WTC11 (cell line): ENCODE data around the gene AMACR. TPM values are rescaled to one million over a fixed set of nuclear protein-coding genes. Genes with fewer than 3 reads are reported as not detected.

Experiments
- ATAC-seq: fragments of 200-7000 bp; cut with Tn5 transposase; 2 replicates; pipeline ENCODE4 v1.10.0; 2021; ENCODE audit warnings: mild to moderate bottlenecking, moderate library complexity
- CTCF ChIA-PET: fragments of 300-600 bp; sonication (Branson Sonifier 250); formaldehyde crosslinking; loops from one replicate; lab custom pipeline; 2021; ENCODE audit warnings: antibody characterized with exemption; lab: Charles Lee
- POLR2A ChIA-PET: fragments of 350-600 bp; sonication (Branson Sonifier 250); formaldehyde crosslinking; loops from one replicate; lab custom pipeline; 2021; ENCODE audit warnings: antibody characterized with exemption; lab: Charles Lee
- DNase-seq: peaks from one replicate; pipeline ENCODE4 v3.0.0; 2021; ENCODE audit warnings: low spot score
- H3K27ac Mint-ChIP-seq: 2 replicates; pipeline ENCODE4 v1.8.0; 2021; ENCODE audit warnings: mixed read lengths
- H3K27me3 Mint-ChIP-seq: 2 replicates; pipeline ENCODE4 v1.8.0; 2021; ENCODE audit warnings: low read depth, mild to moderate bottlenecking, moderate library complexity, mixed read lengths
- H3K36me3 Mint-ChIP-seq: 2 replicates; pipeline ENCODE4 v1.8.0; 2021; ENCODE audit warnings: mixed read lengths
- H3K4me1 Mint-ChIP-seq: 2 replicates; pipeline ENCODE4 v1.8.0; 2022; ENCODE audit warnings: mixed read lengths
- H3K4me3 Mint-ChIP-seq: 2 replicates; pipeline ENCODE4 v1.8.0; 2021; ENCODE audit warnings: mild to moderate bottlenecking, moderate library complexity, mixed read lengths
- H3K9me3 Mint-ChIP-seq: 2 replicates; pipeline ENCODE4 v1.8.0; 2021; ENCODE audit warnings: mixed read lengths
- ATF1 ChIP-seq: sonication (generic); formaldehyde crosslinking; IDR thresholded peaks from 2 replicates; pipeline ENCODE4 v1.8.1; 2023; ENCODE audit warnings: mild to moderate bottlenecking, moderate library complexity, missing genetic modification reagents
- ELF4 ChIP-seq: sonication (generic); formaldehyde crosslinking; IDR thresholded peaks from 2 replicates; pipeline ENCODE4 v1.8.1; 2022; ENCODE audit warnings: low read depth, mild to moderate bottlenecking, moderate library complexity, missing genetic modification reagents
- ETV6 ChIP-seq: sonication (generic); formaldehyde crosslinking; IDR thresholded peaks from 2 replicates; pipeline ENCODE4 v1.8.1; 2022; ENCODE audit warnings: mild to moderate bottlenecking, missing genetic modification reagents
- FOXJ3 ChIP-seq: sonication (generic); formaldehyde crosslinking; IDR thresholded peaks from 2 replicates; pipeline ENCODE4 v1.9.0; 2021; ENCODE audit warnings: missing genetic modification reagents, mild to moderate bottlenecking, borderline replicate concordance
- HMGA2 ChIP-seq: fragments of 250-450 bp; sonication (Bioruptor Pico); IDR thresholded peaks from 2 replicates; pipeline ENCODE4 v1.4.0; 2021; ENCODE audit warnings: mild to moderate bottlenecking, moderate library complexity
- JAZF1 ChIP-seq: fragments of 250-450 bp; sonication (Bioruptor Pico); IDR thresholded peaks from 2 replicates; pipeline ENCODE4 v1.9.0; 2021; ENCODE audit warnings: moderate library complexity, mild to moderate bottlenecking, inconsistent platforms
- KAT7 ChIP-seq: sonication (generic); formaldehyde crosslinking; IDR thresholded peaks from 2 replicates; pipeline ENCODE4 v1.8.1; 2023; ENCODE audit warnings: missing genetic modification reagents, mild to moderate bottlenecking, borderline replicate concordance
- SP1 ChIP-seq: sonication (generic); formaldehyde crosslinking; conservative IDR thresholded peaks from 2 replicates; pipeline ENCODE4 v1.8.1; 2022; ENCODE audit warnings: missing genetic modification reagents
- TEAD4 ChIP-seq: sonication (generic); formaldehyde crosslinking; IDR thresholded peaks from 2 replicates; pipeline ENCODE4 v1.8.0; 2022; ENCODE audit warnings: mild to moderate bottlenecking, missing genetic modification reagents
- ZBTB21 ChIP-seq: sonication (generic); formaldehyde crosslinking; IDR thresholded peaks from 2 replicates; pipeline ENCODE4 v1.8.1; 2023; ENCODE audit warnings: mild to moderate bottlenecking, missing genetic modification reagents, borderline replicate concordance
- ZNF121 ChIP-seq: sonication (generic); formaldehyde crosslinking; IDR thresholded peaks from 2 replicates; pipeline ENCODE4 v1.8.0; 2023; ENCODE audit warnings: missing genetic modification reagents
- ZNF416 ChIP-seq: fragments of 250-450 bp; sonication (Bioruptor Pico); IDR thresholded peaks from 2 replicates; pipeline ENCODE4 v1.9.0; 2021; ENCODE audit warnings: mild to moderate bottlenecking, inconsistent platforms
- total RNA-seq: library from RNA; stranded (reverse); gene quantifications from 3 replicates; pipeline ENCODE4 v1.2.3, GENCODE V29; 2021
- TF ChIP-seq, protein P1 (sequence below): fragments of 250-450 bp; sonication (Bioruptor Pico); IDR thresholded peaks from 2 replicates; pipeline ENCODE4 v1.9.0; 2021; ENCODE audit warnings: moderate library complexity, mild to moderate bottlenecking, inconsistent platforms, borderline replicate concordance
- TF ChIP-seq, protein P2 (sequence below): sonication (generic); formaldehyde crosslinking; IDR thresholded peaks from 2 replicates; pipeline ENCODE4 v1.8.0; 2023; ENCODE audit warnings: missing genetic modification reagents, mild to moderate bottlenecking, borderline replicate concordance
- TF ChIP-seq, protein P3 (sequence below): fragments of 200-600 bp; IDR thresholded peaks from 2 replicates; pipeline ENCODE4 v1.8.0; 2022; ENCODE audit warnings: antibody characterized with exemption
- TF ChIP-seq, protein P4 (sequence below): fragments of 250-450 bp; sonication (Bioruptor Pico); IDR thresholded peaks from 2 replicates; pipeline ENCODE4 v1.9.0; 2021; ENCODE audit warnings: mild to moderate bottlenecking
- TF ChIP-seq, protein P5 (sequence below): fragments of 250-450 bp; sonication (Bioruptor Pico); IDR thresholded peaks from 2 replicates; pipeline ENCODE4 v1.9.0; 2021; ENCODE audit warnings: mild to moderate bottlenecking
- TF ChIP-seq, protein P6 (sequence below): sonication (generic); formaldehyde crosslinking; IDR thresholded peaks from 2 replicates; pipeline ENCODE4 v1.8.1; 2023; ENCODE audit warnings: mild to moderate bottlenecking, missing genetic modification reagents
- TF ChIP-seq, protein P7 (sequence below): sonication (generic); formaldehyde crosslinking; IDR thresholded peaks from 2 replicates; pipeline ENCODE4 v1.8.1; 2022; ENCODE audit warnings: mild to moderate bottlenecking, moderate library complexity, missing genetic modification reagents
- TF ChIP-seq, protein P8 (sequence below): sonication (generic); formaldehyde crosslinking; conservative IDR thresholded peaks from 2 replicates; pipeline ENCODE4 v1.8.1; 2023; ENCODE audit warnings: mild to moderate bottlenecking, low read depth, missing genetic modification reagents, moderate library complexity

AMACR gene
- total RNA-seq, 1 experiment from 2014 or later: 11.9 TPM

DNA sequence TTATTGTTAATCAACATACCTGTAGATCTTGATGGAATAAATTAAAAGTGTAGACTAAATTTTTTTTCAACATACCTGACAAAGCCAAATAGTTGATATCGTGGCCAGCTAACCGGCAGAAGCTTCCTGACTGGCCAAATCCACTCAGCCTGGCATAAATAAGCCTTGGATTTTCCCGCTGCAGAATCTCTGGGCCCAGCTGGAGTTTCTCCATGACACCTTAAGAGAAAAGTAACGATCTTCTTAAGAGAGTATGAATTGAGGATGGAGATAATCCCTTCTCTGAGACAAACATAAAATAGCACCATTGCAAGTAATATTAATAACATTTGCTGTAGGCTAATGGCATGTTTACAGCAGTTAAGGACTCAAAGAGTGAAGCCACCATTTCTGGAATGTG, 2.2 kb downstream of the AMACR start:
- CTCF ChIA-PET: interaction anchor here (1.4 kb wide), 1 partner anchor 36 kb away, joined by 4 read pairs; no protein-coding TSS in a partner anchor

DNA sequence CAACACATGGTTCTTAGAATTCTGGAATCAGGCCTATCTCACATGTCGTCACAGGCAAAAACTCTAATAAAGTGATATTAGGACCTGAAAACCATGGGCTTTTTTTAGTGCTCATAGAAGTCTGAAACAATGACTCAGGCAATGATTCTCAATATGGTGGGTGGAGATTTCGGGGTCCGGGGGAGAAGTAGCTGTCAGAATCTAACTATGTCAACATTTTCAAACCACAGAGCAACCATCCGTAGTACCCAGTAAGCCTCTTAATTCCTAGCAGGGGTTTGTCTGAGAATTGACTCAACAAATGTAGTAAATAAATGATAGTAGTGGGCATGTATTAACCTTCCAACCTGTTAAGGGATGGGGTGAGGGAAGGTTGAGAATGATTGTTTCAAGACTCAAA, 2.6 kb downstream of the AMACR start:
- no peak overlapping the region for H3K4me3 Mint-ChIP-seq
- H3K27ac Mint-ChIP-seq: no peak overlapping the region
- no peaks in the 10 kb centered on the region for H3K9me3 Mint-ChIP-seq
- H3K36me3 Mint-ChIP-seq: peaks cover 13% of the 10 kb centered on the region
- H3K27me3 Mint-ChIP-seq: no peaks in the 10 kb centered on the region
- POLR2A ChIA-PET: no interaction called here
- ATAC-seq (no peak), DNase-seq (no peak)
- CTCF ChIA-PET: interaction anchor here (1.4 kb wide), 1 partner anchor 35 kb away, joined by 4 read pairs; no protein-coding TSS in a partner anchor
- peaks cover 24% of the 10 kb centered on the region for H3K4me1 Mint-ChIP-seq
- TF ChIP-seq ZNF121: no peak
- TF ChIP-seq, protein P1, sequence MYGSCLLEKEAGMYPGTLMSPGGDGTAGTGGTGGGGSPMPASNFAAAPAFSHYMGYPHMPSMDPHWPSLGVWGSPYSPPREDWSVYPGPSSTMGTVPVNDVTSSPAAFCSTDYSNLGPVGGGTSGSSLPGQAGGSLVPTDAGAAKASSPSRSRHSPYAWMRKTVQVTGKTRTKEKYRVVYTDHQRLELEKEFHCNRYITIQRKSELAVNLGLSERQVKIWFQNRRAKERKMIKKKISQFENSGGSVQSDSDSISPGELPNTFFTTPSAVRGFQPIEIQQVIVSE (CRISPR knock-in tag): no peak
- TF ChIP-seq, protein P2, sequence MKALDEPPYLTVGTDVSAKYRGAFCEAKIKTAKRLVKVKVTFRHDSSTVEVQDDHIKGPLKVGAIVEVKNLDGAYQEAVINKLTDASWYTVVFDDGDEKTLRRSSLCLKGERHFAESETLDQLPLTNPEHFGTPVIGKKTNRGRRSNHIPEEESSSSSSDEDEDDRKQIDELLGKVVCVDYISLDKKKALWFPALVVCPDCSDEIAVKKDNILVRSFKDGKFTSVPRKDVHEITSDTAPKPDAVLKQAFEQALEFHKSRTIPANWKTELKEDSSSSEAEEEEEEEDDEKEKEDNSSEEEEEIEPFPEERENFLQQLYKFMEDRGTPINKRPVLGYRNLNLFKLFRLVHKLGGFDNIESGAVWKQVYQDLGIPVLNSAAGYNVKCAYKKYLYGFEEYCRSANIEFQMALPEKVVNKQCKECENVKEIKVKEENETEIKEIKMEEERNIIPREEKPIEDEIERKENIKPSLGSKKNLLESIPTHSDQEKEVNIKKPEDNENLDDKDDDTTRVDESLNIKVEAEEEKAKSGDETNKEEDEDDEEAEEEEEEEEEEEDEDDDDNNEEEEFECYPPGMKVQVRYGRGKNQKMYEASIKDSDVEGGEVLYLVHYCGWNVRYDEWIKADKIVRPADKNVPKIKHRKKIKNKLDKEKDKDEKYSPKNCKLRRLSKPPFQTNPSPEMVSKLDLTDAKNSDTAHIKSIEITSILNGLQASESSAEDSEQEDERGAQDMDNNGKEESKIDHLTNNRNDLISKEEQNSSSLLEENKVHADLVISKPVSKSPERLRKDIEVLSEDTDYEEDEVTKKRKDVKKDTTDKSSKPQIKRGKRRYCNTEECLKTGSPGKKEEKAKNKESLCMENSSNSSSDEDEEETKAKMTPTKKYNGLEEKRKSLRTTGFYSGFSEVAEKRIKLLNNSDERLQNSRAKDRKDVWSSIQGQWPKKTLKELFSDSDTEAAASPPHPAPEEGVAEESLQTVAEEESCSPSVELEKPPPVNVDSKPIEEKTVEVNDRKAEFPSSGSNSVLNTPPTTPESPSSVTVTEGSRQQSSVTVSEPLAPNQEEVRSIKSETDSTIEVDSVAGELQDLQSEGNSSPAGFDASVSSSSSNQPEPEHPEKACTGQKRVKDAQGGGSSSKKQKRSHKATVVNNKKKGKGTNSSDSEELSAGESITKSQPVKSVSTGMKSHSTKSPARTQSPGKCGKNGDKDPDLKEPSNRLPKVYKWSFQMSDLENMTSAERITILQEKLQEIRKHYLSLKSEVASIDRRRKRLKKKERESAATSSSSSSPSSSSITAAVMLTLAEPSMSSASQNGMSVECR (CRISPR knock-in tag): no peak
- TF ChIP-seq JAZF1: no peak
- no peak for TF ChIP-seq ELF4 (CRISPR knock-in tag)
- TF ChIP-seq, protein P3, sequence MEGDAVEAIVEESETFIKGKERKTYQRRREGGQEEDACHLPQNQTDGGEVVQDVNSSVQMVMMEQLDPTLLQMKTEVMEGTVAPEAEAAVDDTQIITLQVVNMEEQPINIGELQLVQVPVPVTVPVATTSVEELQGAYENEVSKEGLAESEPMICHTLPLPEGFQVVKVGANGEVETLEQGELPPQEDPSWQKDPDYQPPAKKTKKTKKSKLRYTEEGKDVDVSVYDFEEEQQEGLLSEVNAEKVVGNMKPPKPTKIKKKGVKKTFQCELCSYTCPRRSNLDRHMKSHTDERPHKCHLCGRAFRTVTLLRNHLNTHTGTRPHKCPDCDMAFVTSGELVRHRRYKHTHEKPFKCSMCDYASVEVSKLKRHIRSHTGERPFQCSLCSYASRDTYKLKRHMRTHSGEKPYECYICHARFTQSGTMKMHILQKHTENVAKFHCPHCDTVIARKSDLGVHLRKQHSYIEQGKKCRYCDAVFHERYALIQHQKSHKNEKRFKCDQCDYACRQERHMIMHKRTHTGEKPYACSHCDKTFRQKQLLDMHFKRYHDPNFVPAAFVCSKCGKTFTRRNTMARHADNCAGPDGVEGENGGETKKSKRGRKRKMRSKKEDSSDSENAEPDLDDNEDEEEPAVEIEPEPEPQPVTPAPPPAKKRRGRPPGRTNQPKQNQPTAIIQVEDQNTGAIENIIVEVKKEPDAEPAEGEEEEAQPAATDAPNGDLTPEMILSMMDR: no peak
- no peak for TF ChIP-seq SP1 (CRISPR knock-in tag)
- TF ChIP-seq, protein P4, sequence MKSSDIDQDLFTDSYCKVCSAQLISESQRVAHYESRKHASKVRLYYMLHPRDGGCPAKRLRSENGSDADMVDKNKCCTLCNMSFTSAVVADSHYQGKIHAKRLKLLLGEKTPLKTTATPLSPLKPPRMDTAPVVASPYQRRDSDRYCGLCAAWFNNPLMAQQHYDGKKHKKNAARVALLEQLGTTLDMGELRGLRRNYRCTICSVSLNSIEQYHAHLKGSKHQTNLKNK (CRISPR knock-in tag): no peak
- no peak for TF ChIP-seq ATF1 (CRISPR knock-in tag)
- TF ChIP-seq, protein P5, sequence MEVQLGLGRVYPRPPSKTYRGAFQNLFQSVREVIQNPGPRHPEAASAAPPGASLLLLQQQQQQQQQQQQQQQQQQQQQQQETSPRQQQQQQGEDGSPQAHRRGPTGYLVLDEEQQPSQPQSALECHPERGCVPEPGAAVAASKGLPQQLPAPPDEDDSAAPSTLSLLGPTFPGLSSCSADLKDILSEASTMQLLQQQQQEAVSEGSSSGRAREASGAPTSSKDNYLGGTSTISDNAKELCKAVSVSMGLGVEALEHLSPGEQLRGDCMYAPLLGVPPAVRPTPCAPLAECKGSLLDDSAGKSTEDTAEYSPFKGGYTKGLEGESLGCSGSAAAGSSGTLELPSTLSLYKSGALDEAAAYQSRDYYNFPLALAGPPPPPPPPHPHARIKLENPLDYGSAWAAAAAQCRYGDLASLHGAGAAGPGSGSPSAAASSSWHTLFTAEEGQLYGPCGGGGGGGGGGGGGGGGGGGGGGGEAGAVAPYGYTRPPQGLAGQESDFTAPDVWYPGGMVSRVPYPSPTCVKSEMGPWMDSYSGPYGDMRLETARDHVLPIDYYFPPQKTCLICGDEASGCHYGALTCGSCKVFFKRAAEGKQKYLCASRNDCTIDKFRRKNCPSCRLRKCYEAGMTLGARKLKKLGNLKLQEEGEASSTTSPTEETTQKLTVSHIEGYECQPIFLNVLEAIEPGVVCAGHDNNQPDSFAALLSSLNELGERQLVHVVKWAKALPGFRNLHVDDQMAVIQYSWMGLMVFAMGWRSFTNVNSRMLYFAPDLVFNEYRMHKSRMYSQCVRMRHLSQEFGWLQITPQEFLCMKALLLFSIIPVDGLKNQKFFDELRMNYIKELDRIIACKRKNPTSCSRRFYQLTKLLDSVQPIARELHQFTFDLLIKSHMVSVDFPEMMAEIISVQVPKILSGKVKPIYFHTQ: no peak
- TF ChIP-seq, protein P6, sequence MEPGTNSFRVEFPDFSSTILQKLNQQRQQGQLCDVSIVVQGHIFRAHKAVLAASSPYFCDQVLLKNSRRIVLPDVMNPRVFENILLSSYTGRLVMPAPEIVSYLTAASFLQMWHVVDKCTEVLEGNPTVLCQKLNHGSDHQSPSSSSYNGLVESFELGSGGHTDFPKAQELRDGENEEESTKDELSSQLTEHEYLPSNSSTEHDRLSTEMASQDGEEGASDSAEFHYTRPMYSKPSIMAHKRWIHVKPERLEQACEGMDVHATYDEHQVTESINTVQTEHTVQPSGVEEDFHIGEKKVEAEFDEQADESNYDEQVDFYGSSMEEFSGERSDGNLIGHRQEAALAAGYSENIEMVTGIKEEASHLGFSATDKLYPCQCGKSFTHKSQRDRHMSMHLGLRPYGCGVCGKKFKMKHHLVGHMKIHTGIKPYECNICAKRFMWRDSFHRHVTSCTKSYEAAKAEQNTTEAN: no peak
- TF ChIP-seq ETV6 (CRISPR knock-in tag): no peak
- no peak for TF ChIP-seq TEAD4 (CRISPR knock-in tag)
- TF ChIP-seq, protein P7, sequence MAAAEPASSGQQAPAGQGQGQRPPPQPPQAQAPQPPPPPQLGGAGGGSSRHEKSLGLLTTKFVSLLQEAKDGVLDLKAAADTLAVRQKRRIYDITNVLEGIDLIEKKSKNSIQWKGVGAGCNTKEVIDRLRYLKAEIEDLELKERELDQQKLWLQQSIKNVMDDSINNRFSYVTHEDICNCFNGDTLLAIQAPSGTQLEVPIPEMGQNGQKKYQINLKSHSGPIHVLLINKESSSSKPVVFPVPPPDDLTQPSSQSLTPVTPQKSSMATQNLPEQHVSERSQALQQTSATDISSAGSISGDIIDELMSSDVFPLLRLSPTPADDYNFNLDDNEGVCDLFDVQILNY (CRISPR knock-in tag): no peak
- no peak for TF ChIP-seq HMGA2 (CRISPR knock-in tag)
- no peak for TF ChIP-seq KAT7 (CRISPR knock-in tag)

More for the DNA sequence above, 2.2 kb downstream of the AMACR start:
- no peak overlapping the region for H3K27ac Mint-ChIP-seq
- peaks cover 24% of the 10 kb centered on the region for H3K4me1 Mint-ChIP-seq
- no peak for TF ChIP-seq ZNF416 (CRISPR knock-in tag)
- TF ChIP-seq ZBTB21 (CRISPR knock-in tag): no peak
- no peak for TF ChIP-seq TEAD4 (CRISPR knock-in tag)
- no peak for TF ChIP-seq FOXJ3 (CRISPR knock-in tag)
- TF ChIP-seq, protein P8, sequence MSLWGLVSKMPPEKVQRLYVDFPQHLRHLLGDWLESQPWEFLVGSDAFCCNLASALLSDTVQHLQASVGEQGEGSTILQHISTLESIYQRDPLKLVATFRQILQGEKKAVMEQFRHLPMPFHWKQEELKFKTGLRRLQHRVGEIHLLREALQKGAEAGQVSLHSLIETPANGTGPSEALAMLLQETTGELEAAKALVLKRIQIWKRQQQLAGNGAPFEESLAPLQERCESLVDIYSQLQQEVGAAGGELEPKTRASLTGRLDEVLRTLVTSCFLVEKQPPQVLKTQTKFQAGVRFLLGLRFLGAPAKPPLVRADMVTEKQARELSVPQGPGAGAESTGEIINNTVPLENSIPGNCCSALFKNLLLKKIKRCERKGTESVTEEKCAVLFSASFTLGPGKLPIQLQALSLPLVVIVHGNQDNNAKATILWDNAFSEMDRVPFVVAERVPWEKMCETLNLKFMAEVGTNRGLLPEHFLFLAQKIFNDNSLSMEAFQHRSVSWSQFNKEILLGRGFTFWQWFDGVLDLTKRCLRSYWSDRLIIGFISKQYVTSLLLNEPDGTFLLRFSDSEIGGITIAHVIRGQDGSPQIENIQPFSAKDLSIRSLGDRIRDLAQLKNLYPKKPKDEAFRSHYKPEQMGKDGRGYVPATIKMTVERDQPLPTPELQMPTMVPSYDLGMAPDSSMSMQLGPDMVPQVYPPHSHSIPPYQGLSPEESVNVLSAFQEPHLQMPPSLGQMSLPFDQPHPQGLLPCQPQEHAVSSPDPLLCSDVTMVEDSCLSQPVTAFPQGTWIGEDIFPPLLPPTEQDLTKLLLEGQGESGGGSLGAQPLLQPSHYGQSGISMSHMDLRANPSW (CRISPR knock-in tag): no peak
- H3K27me3 Mint-ChIP-seq: no peaks in the 10 kb centered on the region
- DNase-seq: no peak
- POLR2A ChIA-PET: no interaction called here
- peaks cover 13% of the 10 kb centered on the region for H3K36me3 Mint-ChIP-seq
- H3K9me3 Mint-ChIP-seq: no peaks in the 10 kb centered on the region
- no peak for ATAC-seq
- no peak overlapping the region for H3K4me3 Mint-ChIP-seq
